MCF 10A (cell line): ENCODE data around the gene SLC30A9. TPM values are rescaled to one million over a fixed set of nuclear protein-coding genes. Genes with fewer than 3 reads are reported as not detected.

Experiments
- BruUV-seq: library from RNA; stranded (reverse); fragments of 400-500 nt; replicated peaks from 2 replicates; lab custom pipeline; 2021; lab: Mats Ljungman, UMichigan
- CTCF ChIA-PET: fragments of 300-600 bp; sonication (Branson Sonifier 250); formaldehyde crosslinking; extraction: SDS; loops from one replicate; lab custom pipeline; 2021; ENCODE audit warnings: antibody characterized with exemption, inconsistent platforms; lab: Yijun Ruan, JAX
- POLR2A ChIA-PET: fragments of 300-600, 350-650 bp; sonication (Branson Sonifier 250); formaldehyde crosslinking; extraction: SDS; loops from one replicate; lab custom pipeline; 2020; ENCODE audit warnings: antibody characterized with exemption, inconsistent platforms; lab: Yijun Ruan, JAX
- DNase-seq: peaks from one replicate; pipeline ENCODE4 v3.0.0-alpha.2; 2018; ENCODE audit not compliant: unreplicated experiment
- H3K27ac Mint-ChIP-seq: one replicate; pipeline ENCODE4 v1.8.0; 2022; ENCODE audit warnings: mild to moderate bottlenecking, low read depth, mixed read lengths; ENCODE audit not compliant: unreplicated experiment
- H3K27me3 Mint-ChIP-seq: one replicate; pipeline ENCODE4 v1.8.0; 2022; ENCODE audit warnings: mixed read lengths; ENCODE audit not compliant: insufficient read depth, unreplicated experiment
- H3K36me3 Mint-ChIP-seq: one replicate; pipeline ENCODE4 v1.8.0; 2022; ENCODE audit warnings: mild to moderate bottlenecking, moderate library complexity, mixed read lengths; ENCODE audit not compliant: insufficient read depth, unreplicated experiment
- H3K4me1 Mint-ChIP-seq: one replicate; pipeline ENCODE4 v1.8.0; 2022; ENCODE audit warnings: mixed read lengths; ENCODE audit not compliant: insufficient read depth, unreplicated experiment
- H3K4me3 Mint-ChIP-seq: one replicate; pipeline ENCODE4 v1.8.0; 2022; ENCODE audit warnings: mild to moderate bottlenecking, moderate library complexity, mixed read lengths; ENCODE audit not compliant: unreplicated experiment
- H3K9me3 Mint-ChIP-seq: one replicate; pipeline ENCODE4 v1.8.0; 2022; ENCODE audit warnings: mixed read lengths; ENCODE audit not compliant: unreplicated experiment
- intact Hi-C: fragments of 100-400 bp; cut with micrococcal nuclease; formaldehyde crosslinking; loops from 2 replicates; pipeline ENCODE4 v1.14.1; 2022
- total RNA-seq: library from RNA; stranded (reverse); gene quantifications from 2 replicates; pipeline ENCODE4 v1.2.3, GENCODE V29; 2022
- TF ChIP-seq, protein P1 (sequence below): fragments of 200-600 bp; IDR thresholded peaks from one replicate; pipeline ENCODE4 v1.8.0; 2022; ENCODE audit warnings: antibody characterized with exemption, mild to moderate bottlenecking; ENCODE audit not compliant: unreplicated experiment

Gene SLC30A9
- total RNA-seq, 1 experiment from 2014 or later = 58.5 TPM

DNA sequence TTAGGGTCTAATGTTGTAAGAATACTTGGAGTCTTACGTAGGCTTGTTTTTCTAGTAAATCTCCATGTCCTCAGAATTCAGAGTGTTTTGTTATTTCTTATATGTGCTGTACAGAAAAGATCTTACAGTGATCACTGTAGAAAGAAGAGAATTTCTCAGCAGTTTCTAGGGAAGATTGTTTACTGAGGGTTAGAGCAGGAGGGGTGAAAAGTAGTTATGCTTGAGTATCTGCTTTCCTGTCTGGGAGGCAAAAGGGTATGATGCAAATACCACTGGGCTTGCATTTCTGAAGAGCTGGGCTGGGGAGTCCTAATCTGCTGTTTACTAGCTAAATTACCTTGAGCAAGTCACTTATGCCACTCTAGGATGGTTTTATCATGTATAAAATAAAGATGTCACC is 84.0 kb downstream of the SLC30A9 start:
- ChIA-PET POLR2A (interaction anchor here (0.7 kb wide), 1 partner anchor 84 kb away, joined by 7 read pairs; the partner anchor contains the start of gene SLC30A9), CTCF (interaction anchor here (0.7 kb wide), 1 partner anchor 183 kb away, joined by 3 read pairs; no protein-coding TSS in a partner anchor)
- no peak overlapping the region for H3K27ac Mint-ChIP-seq
- H3K9me3 Mint-ChIP-seq = no peaks in the 10 kb centered on the region
- intact Hi-C loops = no loop called here
- H3K4me1 Mint-ChIP-seq = no peaks in the 10 kb centered on the region
- TF ChIP-seq, protein P1, sequence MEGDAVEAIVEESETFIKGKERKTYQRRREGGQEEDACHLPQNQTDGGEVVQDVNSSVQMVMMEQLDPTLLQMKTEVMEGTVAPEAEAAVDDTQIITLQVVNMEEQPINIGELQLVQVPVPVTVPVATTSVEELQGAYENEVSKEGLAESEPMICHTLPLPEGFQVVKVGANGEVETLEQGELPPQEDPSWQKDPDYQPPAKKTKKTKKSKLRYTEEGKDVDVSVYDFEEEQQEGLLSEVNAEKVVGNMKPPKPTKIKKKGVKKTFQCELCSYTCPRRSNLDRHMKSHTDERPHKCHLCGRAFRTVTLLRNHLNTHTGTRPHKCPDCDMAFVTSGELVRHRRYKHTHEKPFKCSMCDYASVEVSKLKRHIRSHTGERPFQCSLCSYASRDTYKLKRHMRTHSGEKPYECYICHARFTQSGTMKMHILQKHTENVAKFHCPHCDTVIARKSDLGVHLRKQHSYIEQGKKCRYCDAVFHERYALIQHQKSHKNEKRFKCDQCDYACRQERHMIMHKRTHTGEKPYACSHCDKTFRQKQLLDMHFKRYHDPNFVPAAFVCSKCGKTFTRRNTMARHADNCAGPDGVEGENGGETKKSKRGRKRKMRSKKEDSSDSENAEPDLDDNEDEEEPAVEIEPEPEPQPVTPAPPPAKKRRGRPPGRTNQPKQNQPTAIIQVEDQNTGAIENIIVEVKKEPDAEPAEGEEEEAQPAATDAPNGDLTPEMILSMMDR = no peak
- H3K4me3 Mint-ChIP-seq = no peak overlapping the region
- BruUV-seq = no TSS peak
- peaks cover 45% of the 10 kb centered on the region for H3K36me3 Mint-ChIP-seq
- H3K27me3 Mint-ChIP-seq = no peaks in the 10 kb centered on the region
- DNase-seq = no peak

DNA sequence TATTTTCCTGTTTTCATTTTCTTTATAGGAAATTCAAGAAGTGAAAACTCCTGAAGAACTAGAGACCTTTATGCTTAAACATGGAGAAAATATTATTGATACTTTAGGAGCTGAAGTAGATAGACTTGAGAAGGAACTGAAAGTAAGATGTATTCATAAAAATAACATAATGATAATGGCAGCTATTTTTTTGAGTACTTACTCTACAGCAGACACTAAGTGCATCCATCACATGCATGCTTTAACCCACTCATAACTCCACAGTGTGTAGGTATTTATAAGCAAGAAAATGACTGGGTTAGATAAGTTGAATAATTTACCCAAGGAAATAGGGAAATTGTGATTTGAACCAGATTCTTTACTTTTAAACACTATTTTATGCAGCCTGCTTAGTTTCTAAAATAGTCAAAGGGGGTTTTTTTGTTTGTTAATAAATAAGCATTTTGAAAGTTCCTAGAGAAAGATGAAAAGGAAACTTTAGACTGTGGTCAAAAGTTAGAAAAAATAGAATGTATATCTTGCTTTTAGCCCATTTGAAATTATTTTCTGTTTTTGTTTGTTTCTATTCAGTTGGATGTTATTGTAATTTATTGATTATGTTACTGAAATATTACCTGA is 88.0 kb downstream of the SLC30A9 start:
- H3K27ac Mint-ChIP-seq = no peak overlapping the region
- H3K4me3 Mint-ChIP-seq = no peak overlapping the region
- H3K36me3 Mint-ChIP-seq = peaks cover 43% of the 10 kb centered on the region
- H3K4me1 Mint-ChIP-seq = no peaks in the 10 kb centered on the region
- no TSS peak for BruUV-seq
- intact Hi-C loops = no loop called here
- no peaks in the 10 kb centered on the region for H3K9me3 Mint-ChIP-seq
- no peaks in the 10 kb centered on the region for H3K27me3 Mint-ChIP-seq
- ChIA-PET CTCF (interaction anchor here (0.7 kb wide), 2 partner anchors 57 to 114 kb away, joined by 3 to 6 read pairs; no protein-coding TSS in a partner anchor), POLR2A (no interaction called here)
- TF ChIP-seq, protein P1 = no peak
- no peak for DNase-seq

DNA sequence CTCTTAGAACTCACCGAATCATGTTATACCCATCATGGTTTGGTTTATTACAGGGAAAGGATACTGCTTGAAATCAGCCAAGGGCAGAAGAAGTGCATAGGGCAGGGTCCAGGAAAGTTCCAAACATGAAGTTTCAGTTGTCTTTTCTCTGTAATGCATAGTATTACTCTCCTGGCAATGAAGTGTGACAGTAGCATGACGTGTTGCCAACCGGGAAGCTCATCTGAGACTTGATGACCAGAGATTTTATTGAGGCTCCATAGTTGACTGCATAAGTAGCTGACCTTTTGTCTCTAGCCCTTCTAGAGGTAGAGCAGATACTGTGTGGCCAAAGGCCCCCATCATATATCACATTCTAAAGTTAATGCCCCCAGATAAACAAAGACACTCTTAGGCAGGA is 90.0 kb downstream of the SLC30A9 start:
- no peak overlapping the region for H3K27ac Mint-ChIP-seq
- no peaks in the 10 kb centered on the region for H3K9me3 Mint-ChIP-seq
- ChIA-PET CTCF (no interaction called here), POLR2A (no interaction called here)
- TF ChIP-seq, protein P1 = no peak
- intact Hi-C loops = no loop called here
- no peaks in the 10 kb centered on the region for H3K4me1 Mint-ChIP-seq
- BruUV-seq = no TSS peak
- no peak for DNase-seq
- no peaks in the 10 kb centered on the region for H3K27me3 Mint-ChIP-seq
- peaks cover 49% of the 10 kb centered on the region for H3K36me3 Mint-ChIP-seq
- H3K4me3 Mint-ChIP-seq = no peak overlapping the region

DNA sequence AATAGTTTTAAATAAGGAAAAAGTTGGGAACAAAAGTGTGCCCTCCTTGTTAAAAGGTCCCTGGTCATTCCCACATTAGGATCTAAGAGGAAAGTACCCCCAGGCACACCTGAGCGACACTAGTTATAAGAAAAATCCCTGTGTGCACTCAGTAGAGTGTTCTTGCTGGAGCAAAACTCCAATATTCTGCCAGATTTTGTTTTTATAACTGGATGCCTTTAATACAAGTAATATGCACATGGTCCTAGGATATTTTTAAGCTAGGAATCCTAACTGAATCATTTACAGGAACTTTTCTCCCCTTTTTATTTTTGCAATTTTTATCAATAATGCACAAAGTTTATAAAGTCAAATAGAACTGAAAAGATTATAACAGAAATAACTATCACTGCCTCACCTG is 93.5 kb downstream of the SLC30A9 start:
- Mint-ChIP-seq H3K9me3 (no peaks in the 10 kb centered on the region), H3K4me1 (no peaks in the 10 kb centered on the region), H3K27ac (peak overlapping the region; percentile 35), H3K36me3 (peaks cover 50% of the 10 kb centered on the region), H3K4me3 (no peak overlapping the region), H3K27me3 (no peaks in the 10 kb centered on the region)
- ChIA-PET CTCF (no interaction called here), POLR2A (no interaction called here)
- no peak for DNase-seq
- intact Hi-C loops = no loop called here
- BruUV-seq = no TSS peak
- TF ChIP-seq, protein P1 = no peak
